Measurements from ENCODE around the gene PALLD. TPM values are rescaled to one million over a fixed set of nuclear protein-coding genes. Genes with fewer than 3 reads are reported as not detected.

Gene PALLD
- total and polyA plus RNA-seq, 2 experiments from 2014 or later = 157 to 178 TPM

GRCh38 chr4:168679397-168679796, 182.5 kb downstream of the PALLD start:
- no peak for TF ChIP-seq CTCF (IDR thresholded peaks at IDR 0.05; ENCODE audit: low read depth, low read length)
- H3K4me3 ChIP-seq = no peak overlapping the region
- no peaks in the 10 kb centered on the region for H3K27me3 ChIP-seq
- peaks cover 12% of the 10 kb centered on the region for H3K4me1 ChIP-seq (ENCODE audit: low read depth)
- DNase-seq (ENCODE audit: low read depth in 1 of 2, low spot score in 1 of 2) = no peak
- H3K36me3 ChIP-seq = peaks cover 30% of the 10 kb centered on the region
- no peaks in the 10 kb centered on the region for H3K9me3 ChIP-seq (ENCODE audit: low read depth)
- no peak overlapping the region for H3K27ac ChIP-seq

GRCh38 chr4:168679819-168680218, 183.0 kb downstream of the PALLD start:
- Histone ChIP-seq H3K4me3 (no peak overlapping the region), H3K36me3 (peaks cover 34% of the 10 kb centered on the region), H3K4me1 (ENCODE audit: low read depth) (peaks cover 8% of the 10 kb centered on the region), H3K27me3 (no peaks in the 10 kb centered on the region), H3K9me3 (ENCODE audit: low read depth) (no peaks in the 10 kb centered on the region), H3K27ac (no peak overlapping the region)
- TF ChIP-seq CTCF (IDR thresholded peaks at IDR 0.05; ENCODE audit: low read depth, low read length) = no peak
- DNase-seq (ENCODE audit: low read depth in 1 of 2, low spot score in 1 of 2) = no peak

- Histone ChIP-seq H3K27me3 (no peaks in the 10 kb centered on the region), H3K27ac (no peak overlapping the region), H3K36me3 (peaks cover 49% of the 10 kb centered on the region), H3K4me3 (no peak overlapping the region), H3K4me1 (ENCODE audit: low read depth) (no peaks in the 10 kb centered on the region), H3K9me3 (ENCODE audit: low read depth) (no peaks in the 10 kb centered on the region)
- no peak for DNase-seq (ENCODE audit: low read depth in 1 of 2, low spot score in 1 of 2)
- TF ChIP-seq CTCF (IDR thresholded peaks at IDR 0.05; ENCODE audit: low read depth, low read length) = no peak
Measured at GRCh38 chr4:168682898-168683500, 186.1 kb downstream of the PALLD start.

- no peak for TF ChIP-seq CTCF (IDR thresholded peaks at IDR 0.05; ENCODE audit: low read depth, low read length)
- Histone ChIP-seq H3K27ac (no peak overlapping the region), H3K9me3 (ENCODE audit: low read depth) (no peaks in the 10 kb centered on the region), H3K4me3 (no peak overlapping the region), H3K36me3 (peaks cover 48% of the 10 kb centered on the region), H3K4me1 (ENCODE audit: low read depth) (no peaks in the 10 kb centered on the region), H3K27me3 (no peaks in the 10 kb centered on the region)
- no peak for DNase-seq (ENCODE audit: low read depth in 1 of 2, low spot score in 1 of 2)
Measured at GRCh38 chr4:168683595-168683994, 186.7 kb downstream of the PALLD start.

GRCh38 chr4:168685136-168685809, 188.4 kb downstream of the PALLD start:
- no peak for TF ChIP-seq CTCF (IDR thresholded peaks at IDR 0.05; ENCODE audit: low read depth, low read length)
- no peak overlapping the region for H3K27ac ChIP-seq
- H3K36me3 ChIP-seq = peaks cover 55% of the 10 kb centered on the region

More at GRCh38 chr4:168685136-168685809, 188.4 kb downstream of the PALLD start:
- Histone ChIP-seq H3K4me3 (no peak overlapping the region), H3K4me1 (ENCODE audit: low read depth) (no peaks in the 10 kb centered on the region), H3K27me3 (no peaks in the 10 kb centered on the region), H3K9me3 (ENCODE audit: low read depth) (no peaks in the 10 kb centered on the region)
- DNase-seq (ENCODE audit: low read depth in 1 of 2, low spot score in 1 of 2) = no peak

All from cardiac muscle cell (in vitro differentiated cells and primary cell).